Hepatocyte (in vitro differentiated cells): ENCODE measurements around the gene ARHGAP15. TPM values are rescaled to one million over a fixed set of nuclear protein-coding genes. Genes with fewer than 3 reads are reported as not detected.
"Not testable (repeated sequence)": the region's sequence is repeated elsewhere in the genome, so short reads cannot be mapped to it uniquely, and the experiment has no call there.

Source experiments
- DNase-seq: peaks from one replicate; pipeline ENCODE4 v3.0.0-alpha.2; 2016; ENCODE audit warnings: low spot score
- H2AFZ ChIP-seq: fragments of 200-600 bp; sonication (generic); 2 replicates; pipeline ENCODE4 v1.6.0; 2016; ENCODE audit warnings: antibody characterized with exemption, mild to moderate bottlenecking
- H3K27ac ChIP-seq: fragments of 200-600 bp; sonication (generic); 2 replicates; pipeline ENCODE4 v1.5.1; 2016; ENCODE audit warnings: mild to moderate bottlenecking
- H3K27me3 ChIP-seq: fragments of 200-600 bp; sonication (generic); 2 replicates; pipeline ENCODE4 v1.6.1; 2016
- H3K36me3 ChIP-seq: fragments of 200-600 bp; sonication (generic); replicated peaks from 2 replicates; pipeline ENCODE4 v1.5.1; 2016; ENCODE audit warnings: low read depth; ENCODE audit not compliant: insufficient read depth
- H3K4me1 ChIP-seq: fragments of 200-600 bp; sonication (generic); 2 replicates; pipeline ENCODE4 v1.5.1; 2016; ENCODE audit warnings: mild to moderate bottlenecking, moderate library complexity; ENCODE audit not compliant: insufficient read depth
- H3K4me2 ChIP-seq: fragments of 200-600 bp; sonication (generic); 2 replicates; pipeline ENCODE4 v1.6.0; 2016
- H3K4me3 ChIP-seq: fragments of 200-600 bp; sonication (generic); 2 replicates; pipeline ENCODE4 v1.5.1; 2016; ENCODE audit warnings: mild to moderate bottlenecking
- H3K79me2 ChIP-seq: fragments of 200-600 bp; sonication (generic); 2 replicates; pipeline ENCODE4 v1.6.0; 2017; ENCODE audit warnings: mild to moderate bottlenecking
- H3K9me2 ChIP-seq: fragments of 200-600 bp; sonication (generic); replicated peaks from 2 replicates; pipeline ENCODE4 v1.6.0; 2017; ENCODE audit warnings: mild to moderate bottlenecking; ENCODE audit not compliant: insufficient read depth
- H3K9me3 ChIP-seq: fragments of 200-600 bp; sonication (generic); 2 replicates; pipeline ENCODE4 v1.5.1; 2016; ENCODE audit warnings: low read depth, mild to moderate bottlenecking
- H4K20me1 ChIP-seq: fragments of 200-600 bp; sonication (generic); 2 replicates; pipeline ENCODE4 v1.6.0; 2016; ENCODE audit warnings: mild to moderate bottlenecking; ENCODE audit not compliant: insufficient read depth, poor library complexity, severe bottlenecking
- CTCF ChIP-seq: fragments of 200-600 bp; sonication (generic); IDR thresholded peaks from 2 replicates; pipeline ENCODE4 v1.5.1; 2016; ENCODE audit warnings: antibody characterized with exemption, mild to moderate bottlenecking; ENCODE audit not compliant: poor library complexity
- EZH2 ChIP-seq: fragments of 200-600 bp; sonication (generic); IDR thresholded peaks from 2 replicates; pipeline ENCODE4 v1.6.1; 2016; ENCODE audit warnings: antibody characterized with exemption, mild to moderate bottlenecking, borderline replicate concordance
- EZH2phosphoT487 ChIP-seq: fragments of 200-600 bp; sonication (generic); IDR thresholded peaks from one replicate; pipeline ENCODE4 v1.6.1; 2018; ENCODE audit warnings: antibody characterized with exemption, mild to moderate bottlenecking, low read depth, moderate library complexity; ENCODE audit not compliant: unreplicated experiment, severe bottlenecking
- WGBS: methylation state at CpG from one replicate; pipeline ENCODE4 v1.1.6; 2016; ENCODE audit warnings: low lambda C conversion rate; ENCODE audit errors: missing lambda C conversion rate; 5-methylcytosine and 5-hydroxymethylcytosine counted together
- polyA plus RNA-seq: library from polyadenylated mRNA; unstranded; fragments of >200 nt; fragmentation: Nextera tagmentation; extraction: Ambion mirVana; gene quantifications from 2 replicates; pipeline ENCODE4 v1.2.1, GENCODE V29; 2016
- total RNA-seq: library from RNA; depleted of rRNA; stranded (reverse); fragments of >200 nt; gene quantifications from 2 replicates; pipeline ENCODE4 v1.2.3, GENCODE V29; 2014

The ARHGAP15 gene
- total and polyA plus RNA-seq, 2 experiments from 2014 or later, result 0.17 TPM; not detected in 1

- Histone ChIP-seq H3K4me2 (no peak overlapping the region), H3K9me2 (no peaks in the 10 kb centered on the region), H2AFZ (no peak overlapping the region), H3K4me1 (peaks cover 12% of the 10 kb centered on the region), H3K36me3 (no peaks in the 10 kb centered on the region), H3K79me2 (no peaks in the 10 kb centered on the region), H3K27me3 (no peaks in the 10 kb centered on the region), H4K20me1 (no peaks in the 10 kb centered on the region), H3K27ac (no peak overlapping the region), H3K4me3 (no peak overlapping the region), H3K9me3 (no peaks in the 10 kb centered on the region)
- TF ChIP-seq EZH2phosphoT487 (no peak), CTCF (no peak), EZH2 (no peak)
- DNase-seq, result no peak
These were observed 402.8 kb downstream of the ARHGAP15 start for GRCh38 chr2:143532061-143532460.

GRCh38 chr2:143533846-143534245, 404.6 kb downstream of the ARHGAP15 start:
- no peak overlapping the region for H3K4me2 ChIP-seq
- WGBS, result 75% methylated on average over 4 of the region's 4 CpGs
- DNase-seq, result no peak
- H3K27me3 ChIP-seq, result no peaks in the 10 kb centered on the region
- no peaks in the 10 kb centered on the region for H4K20me1 ChIP-seq
- no peak overlapping the region for H3K4me3 ChIP-seq
- no peak overlapping the region for H2AFZ ChIP-seq
- no peak overlapping the region for H3K27ac ChIP-seq
- H3K36me3 ChIP-seq, result no peaks in the 10 kb centered on the region
- no peaks in the 10 kb centered on the region for H3K9me3 ChIP-seq
- H3K9me2 ChIP-seq, result no peaks in the 10 kb centered on the region
- TF ChIP-seq EZH2 (no peak), CTCF (no peak), EZH2phosphoT487 (no peak)
- H3K4me1 ChIP-seq, result peaks cover 12% of the 10 kb centered on the region
- H3K79me2 ChIP-seq, result no peaks in the 10 kb centered on the region

GRCh38 chr2:143535802-143536201, 406.6 kb downstream of the ARHGAP15 start:
- 94% methylated on average over 2 of the region's 2 CpGs for WGBS
- no peak overlapping the region for H3K4me3 ChIP-seq
- H3K27me3 ChIP-seq, result no peaks in the 10 kb centered on the region
- TF ChIP-seq EZH2phosphoT487, result no peak
- no peak for TF ChIP-seq CTCF
- no peak for TF ChIP-seq EZH2
- H3K4me1 ChIP-seq, result no peaks in the 10 kb centered on the region
- no peak overlapping the region for H3K4me2 ChIP-seq
- no peaks in the 10 kb centered on the region for H4K20me1 ChIP-seq
- H2AFZ ChIP-seq, result no peak overlapping the region
- H3K79me2 ChIP-seq, result no peaks in the 10 kb centered on the region
- H3K36me3 ChIP-seq, result no peaks in the 10 kb centered on the region
- no peak overlapping the region for H3K27ac ChIP-seq
- DNase-seq, result no peak
- no peaks in the 10 kb centered on the region for H3K9me3 ChIP-seq
- no peaks in the 10 kb centered on the region for H3K9me2 ChIP-seq

- not testable (repeated sequence) for H2AFZ ChIP-seq, H3K36me3 ChIP-seq, H3K9me3 ChIP-seq, H3K9me2 ChIP-seq, H3K4me3 ChIP-seq, H3K4me1 ChIP-seq, H3K27ac ChIP-seq, H3K79me2 ChIP-seq, H4K20me1 ChIP-seq, H3K27me3 ChIP-seq, DNase-seq, H3K4me2 ChIP-seq
- WGBS, result 96% methylated on average over 11 of the region's 11 CpGs
These were observed 412.7 kb downstream of the ARHGAP15 start for GRCh38 chr2:143541899-143542298.
